Neural crest cell (in vitro differentiated cells): ENCODE results near the gene RIMBP2. TPM values are rescaled to one million over a fixed set of nuclear protein-coding genes. Genes with fewer than 3 reads are reported as not detected.

ENCODE experiments used
- DNase-seq: peaks from one replicate; pipeline ENCODE4 v3.0.0; 2021; ENCODE audit warnings: low read depth, mixed read lengths, low spot score
- H3K27ac Mint-ChIP-seq: one replicate; pipeline ENCODE4 v1.8.0; 2021; ENCODE audit warnings: mild to moderate bottlenecking, mixed read lengths; ENCODE audit not compliant: unreplicated experiment
- H3K27me3 Mint-ChIP-seq: 2 replicates; pipeline ENCODE4 v1.8.0; 2021; ENCODE audit warnings: low read depth, mild to moderate bottlenecking, mixed read lengths
- H3K36me3 Mint-ChIP-seq: 2 replicates; pipeline ENCODE4 v1.8.0; 2021; ENCODE audit warnings: low read depth, mild to moderate bottlenecking, mixed read lengths
- H3K4me1 Mint-ChIP-seq: 2 replicates; pipeline ENCODE4 v1.8.0; 2021; ENCODE audit warnings: mixed read lengths
- H3K4me3 Mint-ChIP-seq: one replicate; pipeline ENCODE4 v1.8.0; 2021; ENCODE audit warnings: mild to moderate bottlenecking, mixed read lengths
- H3K9me3 Mint-ChIP-seq: 2 replicates; pipeline ENCODE4 v1.8.0; 2021; ENCODE audit warnings: mixed read lengths
- total RNA-seq: library from RNA; stranded (reverse); gene quantifications from 2 replicates; pipeline ENCODE4 v1.2.1, GENCODE V29; 2021
- TF ChIP-seq, protein P1 (sequence below): fragments of 200-600 bp; sonication (generic); conservative IDR thresholded peaks from 2 replicates; pipeline ENCODE4 v1.5.0; 2021; ENCODE audit warnings: antibody characterized with exemption, mild to moderate bottlenecking

RIMBP2 gene
- total RNA-seq, 1 donor from 2014 or later = 5.9 TPM

DNA sequence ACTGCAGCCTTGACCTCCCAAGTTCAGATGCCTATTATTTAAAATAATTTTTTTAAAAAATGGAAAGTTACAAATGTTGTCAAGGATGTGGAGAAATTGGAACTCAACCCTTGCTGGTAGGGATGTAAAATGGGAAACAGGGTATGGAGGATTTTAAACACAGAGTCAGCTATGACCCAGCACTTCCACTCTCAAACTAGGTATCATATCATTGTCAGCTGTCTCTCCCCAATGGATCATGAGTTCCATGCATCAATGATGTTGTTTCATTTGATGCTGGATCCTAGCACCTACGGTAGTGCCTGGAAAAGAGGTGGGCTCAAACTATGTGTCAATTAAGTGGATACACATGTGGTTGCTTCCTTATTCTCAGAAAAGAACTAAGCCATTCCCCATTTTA lies 150.9 kb downstream of the RIMBP2 start:
- TF ChIP-seq, protein P1, sequence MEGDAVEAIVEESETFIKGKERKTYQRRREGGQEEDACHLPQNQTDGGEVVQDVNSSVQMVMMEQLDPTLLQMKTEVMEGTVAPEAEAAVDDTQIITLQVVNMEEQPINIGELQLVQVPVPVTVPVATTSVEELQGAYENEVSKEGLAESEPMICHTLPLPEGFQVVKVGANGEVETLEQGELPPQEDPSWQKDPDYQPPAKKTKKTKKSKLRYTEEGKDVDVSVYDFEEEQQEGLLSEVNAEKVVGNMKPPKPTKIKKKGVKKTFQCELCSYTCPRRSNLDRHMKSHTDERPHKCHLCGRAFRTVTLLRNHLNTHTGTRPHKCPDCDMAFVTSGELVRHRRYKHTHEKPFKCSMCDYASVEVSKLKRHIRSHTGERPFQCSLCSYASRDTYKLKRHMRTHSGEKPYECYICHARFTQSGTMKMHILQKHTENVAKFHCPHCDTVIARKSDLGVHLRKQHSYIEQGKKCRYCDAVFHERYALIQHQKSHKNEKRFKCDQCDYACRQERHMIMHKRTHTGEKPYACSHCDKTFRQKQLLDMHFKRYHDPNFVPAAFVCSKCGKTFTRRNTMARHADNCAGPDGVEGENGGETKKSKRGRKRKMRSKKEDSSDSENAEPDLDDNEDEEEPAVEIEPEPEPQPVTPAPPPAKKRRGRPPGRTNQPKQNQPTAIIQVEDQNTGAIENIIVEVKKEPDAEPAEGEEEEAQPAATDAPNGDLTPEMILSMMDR = no peak
- H3K36me3 Mint-ChIP-seq = no peaks in the 10 kb centered on the region
- no peak for DNase-seq
- H3K9me3 Mint-ChIP-seq = peaks cover 4% of the 10 kb centered on the region
- H3K4me1 Mint-ChIP-seq = no peaks in the 10 kb centered on the region
- H3K27me3 Mint-ChIP-seq = peaks cover 20% of the 10 kb centered on the region
- no peak overlapping the region for H3K4me3 Mint-ChIP-seq
- H3K27ac Mint-ChIP-seq = no peak overlapping the region

- H3K4me3 Mint-ChIP-seq = no peak overlapping the region
- no peaks in the 10 kb centered on the region for H3K36me3 Mint-ChIP-seq
- H3K4me1 Mint-ChIP-seq = no peaks in the 10 kb centered on the region
- H3K27ac Mint-ChIP-seq = no peak overlapping the region
- H3K27me3 Mint-ChIP-seq = peaks cover 27% of the 10 kb centered on the region
- peaks cover 4% of the 10 kb centered on the region for H3K9me3 Mint-ChIP-seq
- no peak for DNase-seq
- TF ChIP-seq, protein P1 = no peak
Observed at GRCh38 chr12:130563323-130563722, 152.8 kb downstream of the RIMBP2 start.

GRCh38 chr12:130562716-130563115 lies 153.4 kb downstream of the RIMBP2 start:
- Mint-ChIP-seq H3K9me3 (peaks cover 4% of the 10 kb centered on the region), H3K4me3 (no peak overlapping the region), H3K36me3 (no peaks in the 10 kb centered on the region), H3K27ac (no peak overlapping the region), H3K27me3 (peaks cover 32% of the 10 kb centered on the region), H3K4me1 (no peaks in the 10 kb centered on the region)
- DNase-seq = no peak
- TF ChIP-seq, protein P1 = no peak

GRCh38 chr12:130560321-130560720 lies 155.8 kb downstream of the RIMBP2 start:
- no peak overlapping the region for H3K27ac Mint-ChIP-seq
- peaks cover 1% of the 10 kb centered on the region for H3K9me3 Mint-ChIP-seq
- H3K36me3 Mint-ChIP-seq = no peaks in the 10 kb centered on the region
- peaks cover 37% of the 10 kb centered on the region for H3K27me3 Mint-ChIP-seq
- H3K4me1 Mint-ChIP-seq = no peaks in the 10 kb centered on the region
- no peak overlapping the region for H3K4me3 Mint-ChIP-seq
- DNase-seq = no peak
- TF ChIP-seq, protein P1 = no peak

- TF ChIP-seq, protein P1 = no peak
- DNase-seq = no peak
- Mint-ChIP-seq H3K27me3 (peaks cover 38% of the 10 kb centered on the region), H3K36me3 (no peaks in the 10 kb centered on the region), H3K27ac (no peak overlapping the region), H3K4me1 (no peaks in the 10 kb centered on the region), H3K9me3 (no peaks in the 10 kb centered on the region), H3K4me3 (no peak overlapping the region)
Observed at GRCh38 chr12:130559806-130560205, 156.3 kb downstream of the RIMBP2 start.
